HepG2 (cell line): ENCODE data around the gene CTNND1. TPM values are rescaled to one million over a fixed set of nuclear protein-coding genes. Genes with fewer than 3 reads are reported as not detected.

Source experiments
- ATF7 ChIP-seq, 2 experiments: fragments of 450-650 bp in 1 of 2; sonication (generic) in 1 of 2; formaldehyde crosslinking in 1 of 2; IDR thresholded peaks; 2 replicates each; pipeline versions ENCODE4 v1.4.0 to v1.6.1; 2016 to 2020; ENCODE audit warnings: antibody characterized with exemption in 1 of 2, mild to moderate bottlenecking in 1 of 2, missing genetic modification reagents in 1 of 2
- FOSL2 ChIP-seq: sonication (generic); formaldehyde crosslinking; IDR thresholded peaks from 2 replicates; pipeline ENCODE4 v1.4.0; 2020; ENCODE audit warnings: missing genetic modification reagents
- GFI1 ChIP-seq: sonication (generic); formaldehyde crosslinking; IDR thresholded peaks from 2 replicates; pipeline ENCODE4 v1.5.0; 2020; ENCODE audit warnings: missing genetic modification reagents, mild to moderate bottlenecking, borderline replicate concordance
- KLF13 ChIP-seq: sonication (generic); formaldehyde crosslinking; IDR thresholded peaks from 2 replicates; pipeline ENCODE4 v1.4.0; 2020; ENCODE audit warnings: mild to moderate bottlenecking, missing genetic modification reagents
- RBFOX2 ChIP-seq: fragments of 200-400 bp; formaldehyde crosslinking; IDR thresholded peaks from 2 replicates; pipeline ENCODE4 v1.6.1; 2017; ENCODE audit warnings: low read depth, mild to moderate bottlenecking, low read length
- TRIM24 ChIP-seq: sonication (generic); formaldehyde crosslinking; IDR thresholded peaks from 2 replicates; pipeline ENCODE4 v1.8.0; 2022; ENCODE audit warnings: mild to moderate bottlenecking, missing genetic modification reagents
- YEATS4 ChIP-seq: sonication (generic); formaldehyde crosslinking; IDR thresholded peaks from 2 replicates; pipeline ENCODE4 v1.4.0; 2020; ENCODE audit warnings: missing genetic modification reagents, borderline replicate concordance
- ZBTB7A ChIP-seq: sonication (generic); formaldehyde crosslinking; IDR thresholded peaks from 2 replicates; pipeline ENCODE4 v1.8.0; 2022; ENCODE audit warnings: mild to moderate bottlenecking, missing genetic modification reagents
- ZNF143 ChIP-seq: sonication (generic); formaldehyde crosslinking; IDR thresholded peaks from 2 replicates; pipeline ENCODE4 v1.4.0; 2020; ENCODE audit warnings: missing genetic modification reagents
- ZNF350 ChIP-seq: sonication (generic); formaldehyde crosslinking; IDR thresholded peaks from 2 replicates; pipeline ENCODE4 v1.4.0; 2020; ENCODE audit warnings: mild to moderate bottlenecking, low read depth, missing genetic modification reagents, borderline replicate concordance
- polyA plus RNA-seq, 8 experiments: library from polyadenylated mRNA; depleted of rRNA in 3 of 8; stranded (reverse) in 7 of 8; unstranded in 1 of 8; fragments of >200 nt; fragmentation: Illumina TruSeq in 4 of 8; extraction: Trizol in 4 of 8; gene quantifications; 2 replicates each; pipeline versions ENCODE4 v1.2.1 to v1.2.3, GENCODE V29; 2011 to 2016; ENCODE audit warnings: low read depth in 4 of 8, missing spikeins in 1 of 8, mixed read lengths in 1 of 8; ENCODE audit not compliant: insufficient read depth in 1 of 8
- total RNA-seq, 5 experiments: library from RNA; depleted of rRNA; stranded (reverse); fragments of >200 nt; fragmentation: Illumina TruSeq; extraction: Trizol; gene quantifications; 2 replicates each; pipeline ENCODE4 v1.2.3, GENCODE V29; 2016; ENCODE audit warnings: low read depth in 1 of 5
- TF ChIP-seq, protein P1 (sequence below): sonication (generic); formaldehyde crosslinking; IDR thresholded peaks from 2 replicates; pipeline ENCODE4 v1.4.0; 2020; ENCODE audit warnings: missing genetic modification reagents, borderline replicate concordance
- TF ChIP-seq, protein P2 (sequence below): sonication (generic); formaldehyde crosslinking; IDR thresholded peaks from 2 replicates; pipeline ENCODE4 v1.9.0; 2022; ENCODE audit warnings: low read depth, missing genetic modification reagents
- TF ChIP-seq, protein P3 (sequence below): sonication (generic); formaldehyde crosslinking; IDR thresholded peaks from 2 replicates; pipeline ENCODE4 v1.4.0; 2020; ENCODE audit warnings: low read depth, mild to moderate bottlenecking, missing genetic modification reagents
- TF ChIP-seq, protein P4 (sequence below): sonication (generic); formaldehyde crosslinking; IDR thresholded peaks from 2 replicates; pipeline ENCODE4 v1.5.0; 2020; ENCODE audit warnings: missing genetic modification reagents, mild to moderate bottlenecking, borderline replicate concordance
- TF ChIP-seq, protein P5 (sequence below): sonication (generic); formaldehyde crosslinking; IDR thresholded peaks from 2 replicates; pipeline ENCODE4 v1.5.0; 2020; ENCODE audit warnings: mild to moderate bottlenecking, missing genetic modification reagents, moderate library complexity
- TF ChIP-seq, protein P6 (sequence below): sonication (generic); formaldehyde crosslinking; IDR thresholded peaks from 2 replicates; pipeline ENCODE4 v1.8.0; 2022; ENCODE audit warnings: missing genetic modification reagents, mild to moderate bottlenecking, inconsistent platforms, borderline replicate concordance

Gene CTNND1
- total and polyA plus RNA-seq, 2 of the 13 experiments (the other 11 are each of a cell fraction or from before 2014, with no cell fraction given), result 117 to 128 TPM

DNA sequence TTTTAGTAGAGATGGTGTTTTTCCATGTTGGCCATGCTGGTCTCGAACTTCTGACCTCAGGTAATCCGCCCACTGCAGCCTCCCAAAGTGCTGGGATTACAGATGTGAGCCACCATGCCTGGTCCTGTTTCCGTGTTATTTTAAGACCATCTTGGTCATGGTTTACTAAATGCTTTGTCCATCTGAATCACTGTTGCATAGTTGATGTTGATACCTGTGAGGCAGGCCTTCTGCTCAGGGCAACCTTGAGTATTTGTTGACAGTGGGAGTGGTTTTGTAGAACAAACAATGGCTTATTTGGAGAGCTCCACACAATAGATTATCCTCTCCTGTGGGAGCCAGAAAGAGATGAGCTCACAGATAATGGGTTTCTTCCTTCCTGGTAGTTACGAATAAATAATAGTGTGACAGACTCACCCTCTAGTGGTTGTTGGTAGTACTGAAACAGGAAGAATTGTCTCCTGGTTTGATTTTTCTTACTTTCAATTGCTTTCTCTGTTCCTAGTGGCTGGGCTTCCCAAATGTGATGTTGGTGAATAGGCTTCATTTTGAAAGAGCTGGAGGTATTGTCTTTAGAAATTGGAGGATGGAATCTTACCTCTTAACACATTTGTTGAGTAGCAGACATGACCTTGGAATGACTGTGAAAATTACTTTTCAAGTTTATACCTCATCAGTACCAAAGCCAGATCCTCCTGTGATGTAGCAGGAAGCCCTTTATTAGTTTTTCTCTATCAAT lies 39.0 kb downstream of the CTNND1 start (continued):
- TF ChIP-seq YEATS4 (no peak), RBFOX2 (no peak), TRIM24 (CRISPR knock-in tag) (no peak), FOSL2 (CRISPR knock-in tag) (peak; percentile 77), ZNF143 (CRISPR knock-in tag) (no peak), ATF7 (IDR thresholded peaks at IDR 0.05) (peak; percentile 75), ATF7 (CRISPR knock-in tag; IDR thresholded peaks at IDR 0.05) (no peak; the same call in 1 of the 2 replicates), ZBTB7A (CRISPR knock-in tag) (no peak), GFI1 (CRISPR knock-in tag) (peak; percentile 78), ZNF350 (CRISPR knock-in tag) (no peak), KLF13 (no peak)
- TF ChIP-seq, protein P1, sequence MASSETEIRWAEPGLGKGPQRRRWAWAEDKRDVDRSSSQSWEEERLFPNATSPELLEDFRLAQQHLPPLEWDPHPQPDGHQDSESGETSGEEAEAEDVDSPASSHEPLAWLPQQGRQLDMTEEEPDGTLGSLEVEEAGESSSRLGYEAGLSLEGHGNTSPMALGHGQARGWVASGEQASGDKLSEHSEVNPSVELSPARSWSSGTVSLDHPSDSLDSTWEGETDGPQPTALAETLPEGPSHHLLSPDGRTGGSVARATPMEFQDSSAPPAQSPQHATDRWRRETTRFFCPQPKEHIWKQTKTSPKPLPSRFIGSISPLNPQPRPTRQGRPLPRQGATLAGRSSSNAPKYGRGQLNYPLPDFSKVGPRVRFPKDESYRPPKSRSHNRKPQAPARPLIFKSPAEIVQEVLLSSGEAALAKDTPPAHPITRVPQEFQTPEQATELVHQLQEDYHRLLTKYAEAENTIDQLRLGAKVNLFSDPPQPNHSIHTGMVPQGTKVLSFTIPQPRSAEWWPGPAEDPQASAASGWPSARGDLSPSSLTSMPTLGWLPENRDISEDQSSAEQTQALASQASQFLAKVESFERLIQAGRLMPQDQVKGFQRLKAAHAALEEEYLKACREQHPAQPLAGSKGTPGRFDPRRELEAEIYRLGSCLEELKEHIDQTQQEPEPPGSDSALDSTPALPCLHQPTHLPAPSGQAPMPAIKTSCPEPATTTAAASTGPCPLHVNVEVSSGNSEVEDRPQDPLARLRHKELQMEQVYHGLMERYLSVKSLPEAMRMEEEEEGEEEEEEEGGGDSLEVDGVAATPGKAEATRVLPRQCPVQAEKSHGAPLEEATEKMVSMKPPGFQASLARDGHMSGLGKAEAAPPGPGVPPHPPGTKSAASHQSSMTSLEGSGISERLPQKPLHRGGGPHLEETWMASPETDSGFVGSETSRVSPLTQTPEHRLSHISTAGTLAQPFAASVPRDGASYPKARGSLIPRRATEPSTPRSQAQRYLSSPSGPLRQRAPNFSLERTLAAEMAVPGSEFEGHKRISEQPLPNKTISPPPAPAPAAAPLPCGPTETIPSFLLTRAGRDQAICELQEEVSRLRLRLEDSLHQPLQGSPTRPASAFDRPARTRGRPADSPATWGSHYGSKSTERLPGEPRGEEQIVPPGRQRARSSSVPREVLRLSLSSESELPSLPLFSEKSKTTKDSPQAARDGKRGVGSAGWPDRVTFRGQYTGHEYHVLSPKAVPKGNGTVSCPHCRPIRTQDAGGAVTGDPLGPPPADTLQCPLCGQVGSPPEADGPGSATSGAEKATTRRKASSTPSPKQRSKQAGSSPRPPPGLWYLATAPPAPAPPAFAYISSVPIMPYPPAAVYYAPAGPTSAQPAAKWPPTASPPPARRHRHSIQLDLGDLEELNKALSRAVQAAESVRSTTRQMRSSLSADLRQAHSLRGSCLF (CRISPR knock-in tag), result no peak
- TF ChIP-seq, protein P2, sequence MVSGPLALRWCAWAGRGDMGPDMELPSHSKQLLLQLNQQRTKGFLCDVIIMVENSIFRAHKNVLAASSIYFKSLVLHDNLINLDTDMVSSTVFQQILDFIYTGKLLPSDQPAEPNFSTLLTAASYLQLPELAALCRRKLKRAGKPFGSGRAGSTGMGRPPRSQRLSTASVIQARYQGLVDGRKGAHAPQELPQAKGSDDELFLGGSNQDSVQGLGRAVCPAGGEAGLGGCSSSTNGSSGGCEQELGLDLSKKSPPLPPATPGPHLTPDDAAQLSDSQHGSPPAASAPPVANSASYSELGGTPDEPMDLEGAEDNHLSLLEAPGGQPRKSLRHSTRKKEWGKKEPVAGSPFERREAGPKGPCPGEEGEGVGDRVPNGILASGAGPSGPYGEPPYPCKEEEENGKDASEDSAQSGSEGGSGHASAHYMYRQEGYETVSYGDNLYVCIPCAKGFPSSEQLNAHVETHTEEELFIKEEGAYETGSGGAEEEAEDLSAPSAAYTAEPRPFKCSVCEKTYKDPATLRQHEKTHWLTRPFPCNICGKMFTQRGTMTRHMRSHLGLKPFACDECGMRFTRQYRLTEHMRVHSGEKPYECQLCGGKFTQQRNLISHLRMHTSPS, result no peak
- TF ChIP-seq, protein P3, sequence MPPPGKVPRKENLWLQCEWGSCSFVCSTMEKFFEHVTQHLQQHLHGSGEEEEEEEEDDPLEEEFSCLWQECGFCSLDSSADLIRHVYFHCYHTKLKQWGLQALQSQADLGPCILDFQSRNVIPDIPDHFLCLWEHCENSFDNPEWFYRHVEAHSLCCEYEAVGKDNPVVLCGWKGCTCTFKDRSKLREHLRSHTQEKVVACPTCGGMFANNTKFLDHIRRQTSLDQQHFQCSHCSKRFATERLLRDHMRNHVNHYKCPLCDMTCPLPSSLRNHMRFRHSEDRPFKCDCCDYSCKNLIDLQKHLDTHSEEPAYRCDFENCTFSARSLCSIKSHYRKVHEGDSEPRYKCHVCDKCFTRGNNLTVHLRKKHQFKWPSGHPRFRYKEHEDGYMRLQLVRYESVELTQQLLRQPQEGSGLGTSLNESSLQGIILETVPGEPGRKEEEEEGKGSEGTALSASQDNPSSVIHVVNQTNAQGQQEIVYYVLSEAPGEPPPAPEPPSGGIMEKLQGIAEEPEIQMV (CRISPR knock-in tag), result no peak
- TF ChIP-seq, protein P4, sequence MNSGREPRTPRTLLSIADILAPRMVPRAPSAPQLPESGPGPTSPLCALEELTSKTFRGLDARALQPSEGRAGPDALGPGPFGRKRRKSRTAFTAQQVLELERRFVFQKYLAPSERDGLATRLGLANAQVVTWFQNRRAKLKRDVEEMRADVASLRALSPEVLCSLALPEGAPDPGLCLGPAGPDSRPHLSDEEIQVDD (CRISPR knock-in tag), result no peak
- TF ChIP-seq, protein P5, sequence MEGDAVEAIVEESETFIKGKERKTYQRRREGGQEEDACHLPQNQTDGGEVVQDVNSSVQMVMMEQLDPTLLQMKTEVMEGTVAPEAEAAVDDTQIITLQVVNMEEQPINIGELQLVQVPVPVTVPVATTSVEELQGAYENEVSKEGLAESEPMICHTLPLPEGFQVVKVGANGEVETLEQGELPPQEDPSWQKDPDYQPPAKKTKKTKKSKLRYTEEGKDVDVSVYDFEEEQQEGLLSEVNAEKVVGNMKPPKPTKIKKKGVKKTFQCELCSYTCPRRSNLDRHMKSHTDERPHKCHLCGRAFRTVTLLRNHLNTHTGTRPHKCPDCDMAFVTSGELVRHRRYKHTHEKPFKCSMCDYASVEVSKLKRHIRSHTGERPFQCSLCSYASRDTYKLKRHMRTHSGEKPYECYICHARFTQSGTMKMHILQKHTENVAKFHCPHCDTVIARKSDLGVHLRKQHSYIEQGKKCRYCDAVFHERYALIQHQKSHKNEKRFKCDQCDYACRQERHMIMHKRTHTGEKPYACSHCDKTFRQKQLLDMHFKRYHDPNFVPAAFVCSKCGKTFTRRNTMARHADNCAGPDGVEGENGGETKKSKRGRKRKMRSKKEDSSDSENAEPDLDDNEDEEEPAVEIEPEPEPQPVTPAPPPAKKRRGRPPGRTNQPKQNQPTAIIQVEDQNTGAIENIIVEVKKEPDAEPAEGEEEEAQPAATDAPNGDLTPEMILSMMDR, result peak; percentile 89
- TF ChIP-seq, protein P6, sequence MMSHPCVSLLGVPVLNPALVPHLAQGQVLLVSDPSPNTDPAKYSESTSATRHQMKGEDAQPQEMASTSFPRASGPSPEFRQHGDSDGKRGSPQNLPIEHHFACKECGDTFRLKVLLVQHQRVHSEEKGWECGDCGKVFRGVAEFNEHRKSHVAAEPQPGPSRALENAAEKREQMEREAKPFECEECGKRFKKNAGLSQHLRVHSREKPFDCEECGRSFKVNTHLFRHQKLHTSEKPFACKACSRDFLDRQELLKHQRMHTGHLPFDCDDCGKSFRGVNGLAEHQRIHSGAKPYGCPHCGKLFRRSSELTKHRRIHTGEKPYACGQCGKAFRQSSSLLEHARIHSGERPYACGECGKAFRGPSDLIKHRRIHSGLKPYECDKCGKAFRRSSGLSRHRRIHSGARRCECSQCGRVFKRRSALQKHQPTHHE (CRISPR knock-in tag), result 0 out of 2 replicates have a peak, but pooled peaks have one; percentile 22
